Kidney epithelial cell (primary cell): ENCODE results near the gene CATSPERD. TPM values are rescaled to one million over a fixed set of nuclear protein-coding genes. Genes with fewer than 3 reads are reported as not detected.
A peak's percentile ranks its signal among the peaks of the same experiment; 100 is the strongest.

ENCODE experiments used
- DNase-seq: peaks from one replicate; pipeline ENCODE4 v3.0.0-alpha.2; 2010; ENCODE audit warnings: low read depth
- H3K27me3 ChIP-seq: 2 replicates; pipeline ENCODE4 v1.6.0; 2011; ENCODE audit warnings: low read length; ENCODE audit not compliant: control insufficient read depth, insufficient read depth
- H3K36me3 ChIP-seq: 2 replicates; pipeline ENCODE4 v1.5.1; 2011; ENCODE audit warnings: low read length; ENCODE audit not compliant: control insufficient read depth, insufficient read depth
- H3K4me3 ChIP-seq: 2 replicates; pipeline ENCODE4 v1.5.1; 2011; ENCODE audit warnings: low read depth, mild to moderate bottlenecking, control low read depth, low read length
- total RNA-seq: library from RNA; depleted of rRNA; stranded (reverse); fragments of >200 nt; gene quantifications from 2 replicates; pipeline ENCODE4 v1.2.3, GENCODE V29; 2015
- TF ChIP-seq, protein P1 (sequence below): IDR thresholded peaks from 2 replicates; pipeline ENCODE4 v1.5.1; 2011; ENCODE audit warnings: mild to moderate bottlenecking, moderate library complexity, low read length, control low read depth, inconsistent platforms; ENCODE audit not compliant: insufficient read depth, poor library complexity, severe bottlenecking

Gene CATSPERD
- total RNA-seq, 1 donor from 2014 or later, result not detected

- DNase-seq, result peak; percentile 96
- H3K36me3 ChIP-seq, result peaks cover 1% of the 10 kb centered on the region
- TF ChIP-seq, protein P1, sequence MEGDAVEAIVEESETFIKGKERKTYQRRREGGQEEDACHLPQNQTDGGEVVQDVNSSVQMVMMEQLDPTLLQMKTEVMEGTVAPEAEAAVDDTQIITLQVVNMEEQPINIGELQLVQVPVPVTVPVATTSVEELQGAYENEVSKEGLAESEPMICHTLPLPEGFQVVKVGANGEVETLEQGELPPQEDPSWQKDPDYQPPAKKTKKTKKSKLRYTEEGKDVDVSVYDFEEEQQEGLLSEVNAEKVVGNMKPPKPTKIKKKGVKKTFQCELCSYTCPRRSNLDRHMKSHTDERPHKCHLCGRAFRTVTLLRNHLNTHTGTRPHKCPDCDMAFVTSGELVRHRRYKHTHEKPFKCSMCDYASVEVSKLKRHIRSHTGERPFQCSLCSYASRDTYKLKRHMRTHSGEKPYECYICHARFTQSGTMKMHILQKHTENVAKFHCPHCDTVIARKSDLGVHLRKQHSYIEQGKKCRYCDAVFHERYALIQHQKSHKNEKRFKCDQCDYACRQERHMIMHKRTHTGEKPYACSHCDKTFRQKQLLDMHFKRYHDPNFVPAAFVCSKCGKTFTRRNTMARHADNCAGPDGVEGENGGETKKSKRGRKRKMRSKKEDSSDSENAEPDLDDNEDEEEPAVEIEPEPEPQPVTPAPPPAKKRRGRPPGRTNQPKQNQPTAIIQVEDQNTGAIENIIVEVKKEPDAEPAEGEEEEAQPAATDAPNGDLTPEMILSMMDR, result no peak
- H3K27me3 ChIP-seq, result no peaks in the 10 kb centered on the region
- H3K4me3 ChIP-seq, result peak within 1 kb of the TSS; percentile 87
Observed at GRCh38 chr19:5790559-5791520, 70.4 kb downstream of the CATSPERD start, which contains the start of gene DUS3L. Gene DUS3L (minus strand): TSS chr19:5791163. CDS start chr19:5791141, 22 bp downstream.

DNA sequence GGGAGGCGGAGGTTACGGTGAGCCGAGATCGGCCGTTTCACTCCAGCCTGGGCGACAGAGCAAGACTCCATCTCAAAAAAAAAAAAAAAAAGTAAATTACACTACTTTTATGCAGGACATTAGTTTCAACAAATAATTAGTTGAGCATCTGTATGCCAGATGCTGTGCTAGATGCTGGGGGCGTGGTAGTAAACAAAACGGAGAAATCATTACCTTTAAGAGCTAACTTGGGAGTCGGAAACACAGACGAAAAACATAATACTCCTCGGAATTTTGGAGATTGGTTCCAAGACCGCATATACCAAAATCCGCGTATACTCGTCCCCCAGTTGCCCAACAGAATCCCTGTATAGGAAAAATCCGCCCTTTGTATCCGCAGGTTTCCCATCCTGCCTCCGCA lies 71.8 kb downstream of the CATSPERD start:
- no peak overlapping the region for H3K4me3 ChIP-seq
- peaks cover 1% of the 10 kb centered on the region for H3K36me3 ChIP-seq
- no peak for DNase-seq
- TF ChIP-seq, protein P1, result no peak
- no peaks in the 10 kb centered on the region for H3K27me3 ChIP-seq

DNA sequence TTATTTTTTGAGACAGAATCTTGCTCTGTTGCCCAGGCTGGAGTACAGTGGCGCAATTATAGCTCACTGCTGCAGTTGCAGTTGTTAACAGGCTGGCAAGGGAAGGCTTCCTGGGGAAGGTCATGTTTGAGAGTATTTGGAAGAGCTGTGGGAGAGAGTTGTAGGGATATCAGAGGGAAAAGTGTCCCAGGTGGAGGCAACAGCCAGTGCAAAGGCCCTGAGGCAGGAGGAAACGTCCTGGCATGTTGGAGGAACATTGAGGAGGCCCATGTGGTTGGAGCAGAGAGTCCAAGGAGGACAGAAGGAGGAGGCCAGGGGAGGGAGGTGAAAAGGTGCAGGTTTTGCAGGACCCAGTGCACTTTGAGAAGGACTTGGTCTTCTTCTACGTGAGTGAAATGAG lies 72.8 kb downstream of the CATSPERD start:
- H3K4me3 ChIP-seq, result no peak overlapping the region
- H3K36me3 ChIP-seq, result no peaks in the 10 kb centered on the region
- TF ChIP-seq, protein P1, result no peak
- H3K27me3 ChIP-seq, result no peaks in the 10 kb centered on the region
- DNase-seq, result no peak

DNA sequence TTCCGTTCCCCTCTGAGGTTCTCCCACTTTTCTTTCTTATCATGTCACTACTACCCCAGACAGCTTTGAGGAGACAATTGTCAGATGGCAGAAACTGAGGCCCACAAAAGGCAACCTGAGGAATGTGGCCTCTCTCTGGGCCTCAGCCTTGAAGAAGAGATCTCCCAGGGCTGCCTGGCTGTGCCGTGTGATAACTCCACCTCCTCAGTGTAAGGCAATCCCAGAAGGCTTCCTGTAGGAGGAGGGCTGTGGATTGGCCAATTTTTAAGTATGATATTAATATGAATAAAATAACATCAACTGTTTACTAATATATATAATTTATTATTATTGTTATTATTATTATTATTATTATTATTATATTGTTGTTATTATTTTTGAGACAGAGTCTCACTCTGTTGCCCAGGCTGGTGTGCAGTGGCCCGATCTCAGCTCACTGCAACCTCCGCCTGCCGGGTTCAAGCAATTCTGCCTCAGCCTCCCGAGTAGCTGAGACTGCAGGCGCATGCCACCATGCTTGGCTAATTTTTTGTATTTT lies 75.0 kb downstream of the CATSPERD start:
- TF ChIP-seq, protein P1, result no peak
- H3K4me3 ChIP-seq, result no peak overlapping the region
- peaks cover 2% of the 10 kb centered on the region for H3K27me3 ChIP-seq
- no peak for DNase-seq
- no peaks in the 10 kb centered on the region for H3K36me3 ChIP-seq

DNA sequence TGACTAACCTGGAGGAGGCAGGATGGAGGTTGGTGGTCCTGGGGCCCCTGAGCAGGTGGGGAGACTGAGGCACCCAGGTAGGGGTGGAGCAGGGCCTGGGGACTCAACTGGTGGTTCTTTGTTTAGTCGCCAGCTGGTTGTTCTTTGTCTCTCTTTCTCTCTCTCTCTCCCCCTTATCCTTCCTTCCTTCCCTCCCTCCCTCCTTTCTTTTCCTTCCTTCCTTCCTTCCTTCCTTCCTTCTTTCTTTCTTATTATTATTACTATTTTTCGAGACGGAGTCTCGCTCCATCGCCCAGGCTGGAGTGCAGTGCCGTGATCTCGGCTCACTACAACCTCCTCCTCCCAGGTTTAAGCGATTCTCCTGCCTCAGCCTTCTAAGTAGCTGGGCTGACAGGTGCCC lies 77.8 kb downstream of the CATSPERD start:
- TF ChIP-seq, protein P1, result no peak
- Histone ChIP-seq H3K27me3 (peaks cover 10% of the 10 kb centered on the region), H3K4me3 (no peak overlapping the region), H3K36me3 (no peaks in the 10 kb centered on the region)
- DNase-seq, result no peak
